A673 (cell line): ENCODE measurements around the gene BAIAP2. TPM values are rescaled to one million over a fixed set of nuclear protein-coding genes. Genes with fewer than 3 reads are reported as not detected.

Source experiments
- BruUV-seq: library from RNA; stranded (reverse); fragments of 400-500 nt; replicated peaks from 2 replicates; lab custom pipeline; 2021; lab: Mats Ljungman, UMichigan
- CTCF ChIA-PET: fragments of 300-600 bp; sonication (Branson Sonifier 250); formaldehyde crosslinking; loops from one replicate; lab custom pipeline; 2022; ENCODE audit warnings: antibody characterized with exemption; lab: Charles Lee
- POLR2A ChIA-PET: fragments of 300-600 bp; sonication (Branson Sonifier 250); formaldehyde crosslinking; loops from one replicate; lab custom pipeline; 2022; ENCODE audit warnings: antibody characterized with exemption; ENCODE audit not compliant: low non-redundant PET; lab: Charles Lee
- DNase-seq: peaks from one replicate; pipeline ENCODE4 v3.0.0-alpha.2; 2015; ENCODE audit warnings: low spot score
- H3K27ac ChIP-seq: fragments of 200-600 bp; sonication (generic); 2 replicates; pipeline ENCODE4 v1.5.1; 2016; ENCODE audit warnings: mixed run types, low read depth, mild to moderate bottlenecking, mixed read lengths, antibody characterized with exemption, low read length; ENCODE audit not compliant: poor library complexity, severe bottlenecking
- H3K27me3 ChIP-seq: fragments of 200-600 bp; sonication (generic); replicated peaks from 2 replicates; pipeline ENCODE4 v1.6.1; 2017; ENCODE audit warnings: mixed run types, low read depth, mild to moderate bottlenecking, mixed read lengths, antibody characterized with exemption, low read length; ENCODE audit not compliant: insufficient read depth, poor library complexity
- H3K36me3 ChIP-seq: fragments of 200-600 bp; sonication (generic); 2 replicates; pipeline ENCODE4 v1.6.1; 2016; ENCODE audit warnings: mixed run types, mild to moderate bottlenecking, mixed read lengths, antibody characterized with exemption, low read length; ENCODE audit not compliant: insufficient read depth, poor library complexity, severe bottlenecking
- H3K4me1 ChIP-seq: fragments of 200-600 bp; sonication (generic); 2 replicates; pipeline ENCODE4 v1.6.1; 2017; ENCODE audit warnings: mixed run types, mild to moderate bottlenecking, mixed read lengths, antibody characterized with exemption, low read length; ENCODE audit not compliant: insufficient read depth, poor library complexity, severe bottlenecking
- H3K4me3 ChIP-seq: fragments of 200-600 bp; sonication (generic); 2 replicates; pipeline ENCODE4 v1.5.1; 2016; ENCODE audit warnings: low read depth, mixed run types, mild to moderate bottlenecking, mixed read lengths, low read length; ENCODE audit not compliant: poor library complexity, severe bottlenecking
- H3K9me3 ChIP-seq: fragments of 200-600 bp; sonication (generic); 2 replicates; pipeline ENCODE4 v1.6.1; 2016; ENCODE audit warnings: mixed run types, low read depth, mild to moderate bottlenecking, mixed read lengths, antibody characterized with exemption, low read length; ENCODE audit not compliant: poor library complexity, severe bottlenecking
- EZH2 ChIP-seq: fragments of 200-600 bp; sonication (generic); IDR thresholded peaks from 2 replicates; pipeline ENCODE4 v1.6.1; 2017; ENCODE audit warnings: borderline replicate concordance, low read depth, mild to moderate bottlenecking, mixed read lengths, antibody characterized with exemption, low read length; ENCODE audit not compliant: poor library complexity, severe bottlenecking
- intact Hi-C: fragments of 100-400 bp; cut with micrococcal nuclease; formaldehyde crosslinking; loops from one replicate; pipeline ENCODE4 v1.10.0; 2022; ENCODE audit not compliant: unreplicated experiment
- total RNA-seq: library from RNA; stranded (reverse); gene quantifications from 2 replicates; pipeline ENCODE4 v1.2.3, GENCODE V29; 2021
- TF ChIP-seq, protein P1 (sequence below): fragments of 300-800, 200-600 bp; sonication (generic); conservative IDR thresholded peaks from 2 replicates; pipeline ENCODE4 v1.5.1; 2017; ENCODE audit warnings: low read depth, mild to moderate bottlenecking, antibody characterized with exemption, low read length, moderate library complexity, mixed read lengths

BAIAP2 gene
- total RNA-seq, 1 experiment from 2014 or later = 51.6 TPM

DNA sequence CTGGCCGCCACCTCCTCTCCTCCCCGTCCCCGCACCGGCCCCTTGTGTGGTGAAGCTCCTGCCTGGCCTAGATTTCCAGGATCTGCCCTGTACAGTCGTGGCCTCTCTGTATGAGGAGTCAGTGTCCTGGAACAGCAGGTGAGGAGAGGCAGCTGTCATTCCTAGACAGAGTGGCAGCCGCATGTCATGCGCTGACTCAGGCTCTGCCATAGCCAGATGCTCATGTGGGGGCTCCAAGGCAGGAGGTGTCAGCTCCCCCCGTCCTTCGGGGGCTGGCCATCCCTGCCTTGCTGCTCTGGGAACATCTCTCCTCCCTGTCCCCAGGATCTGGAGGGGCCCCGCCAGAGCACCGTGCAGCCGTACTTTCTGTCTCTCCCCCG, 60.4 kb downstream of the BAIAP2 start:
- no TSS peak for BruUV-seq
- CTCF ChIA-PET = interaction anchor here (1.0 to 2.3 kb wide), 2 partner anchors 31 to 72 kb away, joined by 4 to 9 read pairs; no protein-coding TSS in a partner anchor
- DNase-seq = no peak
- no peak overlapping the region for H3K4me3 ChIP-seq
- H3K27ac ChIP-seq = peak overlapping the region; percentile 79
- TF ChIP-seq, protein P1, sequence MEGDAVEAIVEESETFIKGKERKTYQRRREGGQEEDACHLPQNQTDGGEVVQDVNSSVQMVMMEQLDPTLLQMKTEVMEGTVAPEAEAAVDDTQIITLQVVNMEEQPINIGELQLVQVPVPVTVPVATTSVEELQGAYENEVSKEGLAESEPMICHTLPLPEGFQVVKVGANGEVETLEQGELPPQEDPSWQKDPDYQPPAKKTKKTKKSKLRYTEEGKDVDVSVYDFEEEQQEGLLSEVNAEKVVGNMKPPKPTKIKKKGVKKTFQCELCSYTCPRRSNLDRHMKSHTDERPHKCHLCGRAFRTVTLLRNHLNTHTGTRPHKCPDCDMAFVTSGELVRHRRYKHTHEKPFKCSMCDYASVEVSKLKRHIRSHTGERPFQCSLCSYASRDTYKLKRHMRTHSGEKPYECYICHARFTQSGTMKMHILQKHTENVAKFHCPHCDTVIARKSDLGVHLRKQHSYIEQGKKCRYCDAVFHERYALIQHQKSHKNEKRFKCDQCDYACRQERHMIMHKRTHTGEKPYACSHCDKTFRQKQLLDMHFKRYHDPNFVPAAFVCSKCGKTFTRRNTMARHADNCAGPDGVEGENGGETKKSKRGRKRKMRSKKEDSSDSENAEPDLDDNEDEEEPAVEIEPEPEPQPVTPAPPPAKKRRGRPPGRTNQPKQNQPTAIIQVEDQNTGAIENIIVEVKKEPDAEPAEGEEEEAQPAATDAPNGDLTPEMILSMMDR = no peak
- TF ChIP-seq EZH2 = no peak
- H3K4me1 ChIP-seq = peaks cover 51% of the 10 kb centered on the region
- no peaks in the 10 kb centered on the region for H3K9me3 ChIP-seq
- intact Hi-C loops = loop anchor here (5.0 kb wide), 1 partner anchor 58 kb away; the partner anchor contains the start of gene BAIAP2
- no peaks in the 10 kb centered on the region for H3K27me3 ChIP-seq
- POLR2A ChIA-PET = no interaction called here
- no peaks in the 10 kb centered on the region for H3K36me3 ChIP-seq

- ChIA-PET POLR2A (interaction anchor here (0.6 kb wide), 1 partner anchor 45 kb away, joined by 3 read pairs; no protein-coding TSS in a partner anchor), CTCF (interaction anchor here (0.6 to 2.2 kb wide), 7 partner anchors 9 to 530 kb away, joined by 3 to 17 read pairs (median 4); partner anchors contain the start of gene CEP131)
- intact Hi-C loops = loop anchor here (5.0 kb wide), 1 partner anchor 59 kb away; the partner anchor contains the start of gene BAIAP2
- Histone ChIP-seq H3K27me3 (no peaks in the 10 kb centered on the region), H3K36me3 (peaks cover 7% of the 10 kb centered on the region), H3K4me3 (no peak overlapping the region), H3K4me1 (peaks cover 46% of the 10 kb centered on the region), H3K27ac (peak overlapping the region; percentile 85), H3K9me3 (no peaks in the 10 kb centered on the region)
- no peak for TF ChIP-seq EZH2
- TF ChIP-seq, protein P1 = no peak
- no TSS peak for BruUV-seq
- DNase-seq = no peak
Observed at GRCh38 chr17:81096741-81097133, 61.8 kb downstream of the BAIAP2 start.

DNA sequence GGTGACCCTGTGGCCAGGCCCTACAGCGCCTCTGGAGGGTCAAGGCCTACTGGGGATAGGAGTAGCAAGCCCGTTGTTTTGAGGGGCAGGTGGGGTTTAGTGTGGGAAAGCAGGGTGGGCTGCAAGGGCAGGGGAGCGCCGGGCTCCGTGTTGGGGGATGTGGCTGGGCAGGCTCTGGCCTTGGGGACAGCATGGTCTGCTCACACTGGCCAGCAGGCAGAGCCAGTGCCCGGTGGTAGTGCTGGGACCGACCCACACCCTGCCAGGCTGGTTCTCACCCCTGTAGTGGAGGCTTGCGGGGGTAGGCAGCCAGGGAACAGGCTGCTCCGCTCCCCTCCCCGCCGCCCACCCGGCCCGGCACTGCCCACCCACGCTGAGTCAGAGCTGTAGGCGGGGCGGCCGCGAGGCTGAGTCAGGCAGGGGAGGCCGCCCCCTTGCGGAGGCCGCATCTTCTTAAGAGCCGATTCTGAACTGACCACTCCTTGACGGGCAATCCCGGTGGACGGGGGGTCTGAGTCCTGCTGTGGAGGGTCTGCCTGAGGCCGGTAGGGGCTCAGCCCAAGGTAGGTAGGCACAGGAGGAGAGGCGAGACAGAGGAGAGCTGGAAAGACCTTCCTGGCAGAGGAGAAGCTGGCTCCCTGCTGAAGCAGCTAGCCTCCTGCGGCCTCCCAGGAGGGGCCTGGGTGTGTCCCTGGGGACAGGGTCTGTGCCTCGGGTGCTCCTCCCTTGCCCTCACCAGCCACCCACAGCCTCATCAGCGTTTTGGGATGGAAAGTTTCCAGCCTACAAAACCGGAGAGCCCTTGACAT, 62.4 kb downstream of the BAIAP2 start:
- peak overlapping the region; percentile 85 for H3K27ac ChIP-seq
- no TSS peak for BruUV-seq
- H3K4me3 ChIP-seq = peak overlapping the region; percentile 25
- ChIA-PET POLR2A (interaction anchor here (0.6 kb wide), 1 partner anchor 46 kb away, joined by 3 read pairs; no protein-coding TSS in a partner anchor), CTCF (interaction anchor here (0.6 to 2.2 kb wide), 11 partner anchors 10 to 673 kb away, joined by 3 to 17 read pairs (median 4); partner anchors contain the start of gene CEP131)
- no peaks in the 10 kb centered on the region for H3K27me3 ChIP-seq
- H3K36me3 ChIP-seq = peaks cover 7% of the 10 kb centered on the region
- peak; percentile 81 for DNase-seq
- H3K9me3 ChIP-seq = no peaks in the 10 kb centered on the region
- intact Hi-C loops = loop anchor here (5.0 kb wide), 1 partner anchor 60 kb away; the partner anchor contains the start of gene BAIAP2
- no peak for TF ChIP-seq EZH2
- TF ChIP-seq, protein P1 = peak; percentile 87
- H3K4me1 ChIP-seq = peaks cover 46% of the 10 kb centered on the region
